BLaER1 (cell line): Measurements from ENCODE around the gene TFAP2D.

Experiments
- H3K27ac ChIP-seq: shearing (Covaris generic); formaldehyde crosslinking; 2 replicates; pipeline ENCODE4 v1.8.1; 2022
- H3K27me3 ChIP-seq: shearing (Covaris generic); formaldehyde crosslinking; 2 replicates; pipeline ENCODE4 v1.8.1; 2022
- H3K36me3 ChIP-seq: shearing (Covaris generic); formaldehyde crosslinking; 2 replicates; pipeline ENCODE4 v1.8.1; 2022
- H3K4me1 ChIP-seq: shearing (Covaris generic); formaldehyde crosslinking; 2 replicates; pipeline ENCODE4 v1.8.1; 2022
- H3K4me2 ChIP-seq: shearing (Covaris generic); formaldehyde crosslinking; 2 replicates; pipeline ENCODE4 v1.8.1; 2022
- H3K4me3 ChIP-seq: shearing (Covaris generic); formaldehyde crosslinking; 2 replicates; pipeline ENCODE4 v1.8.1; 2022
- H3K9ac ChIP-seq: shearing (Covaris generic); formaldehyde crosslinking; 2 replicates; pipeline ENCODE4 v1.8.1; 2022
- H3K9me3 ChIP-seq: shearing (Covaris generic); formaldehyde crosslinking; 2 replicates; pipeline ENCODE4 v1.8.1; 2022
- H4K20me1 ChIP-seq: shearing (Covaris generic); formaldehyde crosslinking; 2 replicates; pipeline ENCODE4 v1.8.1; 2022
- Cebpa-rat ChIP-seq: shearing (Covaris generic); IDR thresholded peaks from 2 replicates; pipeline ENCODE4 v1.8.1; 2022

The TFAP2D gene

DNA sequence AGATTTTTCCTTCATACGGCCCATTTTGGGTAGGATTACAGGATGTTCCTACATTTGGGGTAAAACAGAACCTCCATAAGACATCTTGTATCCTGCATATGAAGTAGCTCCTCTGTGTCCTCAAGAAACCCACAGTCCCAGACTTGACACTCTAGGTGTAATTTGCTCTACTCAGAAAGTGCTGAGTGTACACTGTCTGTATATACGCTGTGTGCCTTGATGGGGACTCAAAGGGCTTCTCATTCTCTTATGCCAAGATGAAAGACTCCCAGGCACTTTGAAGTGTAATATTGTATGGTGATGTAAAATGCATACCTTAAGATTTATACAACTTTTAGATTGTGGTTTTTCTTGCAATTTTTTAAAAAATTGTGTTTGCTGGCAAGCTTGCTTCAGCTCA lies 5.2 kb downstream of the TFAP2D start:
- H3K4me3 ChIP-seq, result no peak overlapping the region
- no peaks in the 10 kb centered on the region for H4K20me1 ChIP-seq
- H3K27me3 ChIP-seq, result peaks cover 4% of the 10 kb centered on the region; the same call in 1 of the 2 replicates
- H3K9ac ChIP-seq, result no peak overlapping the region
- no peak for TF ChIP-seq Cebpa-rat
- H3K27ac ChIP-seq, result no peak overlapping the region
- peaks cover 10% of the 10 kb centered on the region for H3K9me3 ChIP-seq
- H3K4me1 ChIP-seq, result no peaks in the 10 kb centered on the region
- no peak overlapping the region for H3K4me2 ChIP-seq
- no peaks in the 10 kb centered on the region for H3K36me3 ChIP-seq

DNA sequence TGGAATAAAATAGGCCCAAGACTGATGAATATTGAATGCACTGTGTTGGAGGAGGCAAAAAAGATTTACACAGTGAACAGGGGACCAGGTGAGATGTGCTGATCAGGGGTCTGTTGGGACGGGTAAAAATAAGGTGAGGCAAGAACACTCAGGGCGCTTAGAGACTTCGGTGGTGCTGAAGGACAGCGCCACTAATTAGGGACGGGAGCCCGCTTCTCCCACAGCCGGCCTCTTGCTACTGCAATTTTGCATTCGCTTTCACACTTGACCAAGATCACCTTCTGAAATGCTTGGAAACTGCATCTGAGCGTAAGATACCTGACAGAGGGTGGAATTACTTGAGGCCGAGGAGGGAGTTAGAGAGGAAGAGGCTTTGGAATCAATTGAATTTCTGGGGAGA lies 7.3 kb downstream of the TFAP2D start:
- H3K4me2 ChIP-seq, result no peak overlapping the region
- no peak for TF ChIP-seq Cebpa-rat
- no peaks in the 10 kb centered on the region for H3K27me3 ChIP-seq
- H4K20me1 ChIP-seq, result no peaks in the 10 kb centered on the region
- no peak overlapping the region for H3K4me3 ChIP-seq
- no peaks in the 10 kb centered on the region; the same call in 1 of the 2 replicates for H3K9me3 ChIP-seq
- H3K27ac ChIP-seq, result no peak overlapping the region
- H3K9ac ChIP-seq, result no peak overlapping the region
- H3K36me3 ChIP-seq, result no peaks in the 10 kb centered on the region
- H3K4me1 ChIP-seq, result peaks cover 10% of the 10 kb centered on the region

DNA sequence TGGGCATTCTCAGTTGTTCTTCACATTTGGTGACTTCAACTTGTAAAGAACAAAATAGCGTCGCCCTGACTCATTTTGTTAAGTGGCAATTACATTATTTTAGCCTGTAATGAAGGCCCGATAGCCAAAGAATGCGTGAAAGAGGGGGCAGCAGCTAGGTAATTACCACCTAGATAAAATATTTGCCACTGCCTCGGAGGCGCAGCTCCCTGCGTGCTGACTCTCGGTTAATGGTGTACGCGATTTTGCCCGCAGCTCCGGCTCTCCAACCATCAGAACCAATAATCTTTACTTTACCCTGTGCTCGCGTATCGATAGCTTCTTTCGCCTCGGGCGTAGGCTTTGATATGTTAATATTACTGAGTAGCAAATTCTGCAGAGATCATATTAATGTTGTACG lies 8.7 kb downstream of the TFAP2D start:
- no peak for TF ChIP-seq Cebpa-rat
- Histone ChIP-seq H3K4me1 (peaks cover 10% of the 10 kb centered on the region), H3K9ac (no peak overlapping the region), H3K27ac (no peak overlapping the region), H3K36me3 (no peaks in the 10 kb centered on the region), H4K20me1 (no peaks in the 10 kb centered on the region), H3K9me3 (no peaks in the 10 kb centered on the region; the same call in 1 of the 2 replicates), H3K4me2 (no peak overlapping the region), H3K4me3 (no peak overlapping the region), H3K27me3 (no peaks in the 10 kb centered on the region)

DNA sequence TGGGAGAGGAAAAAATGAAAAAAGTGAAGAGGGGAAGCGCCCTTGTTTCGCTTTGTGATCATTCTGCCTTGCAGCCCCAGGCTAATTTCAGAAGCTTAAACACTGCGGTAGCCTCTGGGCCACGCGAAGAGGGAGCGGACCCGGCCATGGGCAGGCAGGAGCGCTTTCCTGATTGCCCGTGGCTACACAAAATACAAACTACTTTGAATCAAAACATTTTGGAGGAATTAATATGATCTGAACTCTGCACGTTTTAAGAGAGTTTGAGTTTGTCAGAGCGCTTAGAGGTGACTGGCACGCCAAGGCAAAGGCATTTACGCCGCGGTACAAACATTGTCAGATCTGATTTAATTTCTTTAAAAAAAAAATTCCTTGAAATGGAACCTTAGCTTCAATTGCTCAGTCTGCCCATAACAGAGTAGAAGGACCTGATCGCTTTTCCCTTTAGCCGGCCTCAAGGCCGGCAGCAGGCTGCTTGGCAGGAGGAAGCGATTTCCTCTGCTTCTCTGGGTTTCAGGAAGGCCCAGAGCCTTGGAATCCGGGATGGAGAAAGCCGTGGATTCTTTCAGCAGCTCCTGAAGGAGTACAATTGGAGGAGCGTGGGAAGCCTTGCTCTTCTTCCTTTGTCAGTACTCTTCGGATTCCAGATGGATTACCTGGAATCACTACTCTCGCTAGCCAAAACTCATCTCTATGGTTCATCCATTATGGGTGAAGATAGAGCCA lies 9.7 kb downstream of the TFAP2D start:
- H3K4me1 ChIP-seq, result peaks cover 10% of the 10 kb centered on the region
- H4K20me1 ChIP-seq, result no peaks in the 10 kb centered on the region
- no peaks in the 10 kb centered on the region; the same call in 1 of the 2 replicates for H3K9me3 ChIP-seq
- no peak for TF ChIP-seq Cebpa-rat
- H3K27ac ChIP-seq, result no peak overlapping the region
- no peak overlapping the region for H3K4me3 ChIP-seq
- no peaks in the 10 kb centered on the region for H3K36me3 ChIP-seq
- no peak overlapping the region for H3K4me2 ChIP-seq
- no peaks in the 10 kb centered on the region for H3K27me3 ChIP-seq
- no peak overlapping the region for H3K9ac ChIP-seq

DNA sequence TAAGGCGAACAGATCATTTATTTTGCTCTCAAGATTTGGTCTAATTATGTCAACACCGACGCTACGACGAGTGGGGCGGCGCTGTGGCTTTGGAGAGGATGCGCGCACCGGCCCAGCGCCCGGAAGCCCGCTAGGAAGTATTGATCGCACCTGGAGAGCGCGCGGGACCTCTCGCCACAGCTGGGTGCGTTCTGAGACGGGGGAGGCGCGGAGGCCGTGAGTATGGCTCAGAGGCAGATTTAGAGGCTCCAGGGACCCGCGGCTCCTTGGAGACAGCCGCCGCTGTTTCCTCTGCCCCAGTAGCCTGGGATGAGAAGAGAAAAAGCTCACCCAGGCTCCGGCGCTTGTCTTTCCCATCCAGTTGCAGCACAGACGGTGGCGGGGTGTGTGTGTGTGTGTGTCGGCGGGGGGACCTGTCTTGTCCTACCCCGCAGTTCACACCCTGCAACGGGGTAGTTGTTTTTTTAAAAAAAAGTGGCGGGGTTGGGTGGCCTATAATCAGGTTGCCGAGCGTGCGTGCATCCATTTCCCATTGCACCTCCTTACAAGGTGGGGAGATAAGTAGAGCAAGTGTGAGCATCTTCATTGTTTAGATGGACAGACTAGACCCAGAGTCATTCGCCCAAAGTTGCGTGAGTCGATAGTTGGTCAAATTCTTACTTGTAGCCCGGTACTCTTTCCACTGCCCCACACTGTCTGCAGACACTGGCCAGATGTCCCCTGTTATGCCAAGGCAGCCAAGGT lies 11.2 kb downstream of the TFAP2D start:
- no peak overlapping the region for H3K9ac ChIP-seq
- no peak overlapping the region for H3K4me3 ChIP-seq
- H4K20me1 ChIP-seq, result no peaks in the 10 kb centered on the region
- no peak for TF ChIP-seq Cebpa-rat
- H3K27ac ChIP-seq, result no peak overlapping the region
- no peaks in the 10 kb centered on the region; the same call in 1 of the 2 replicates for H3K9me3 ChIP-seq
- peaks cover 10% of the 10 kb centered on the region for H3K4me1 ChIP-seq
- H3K27me3 ChIP-seq, result no peaks in the 10 kb centered on the region
- H3K36me3 ChIP-seq, result no peaks in the 10 kb centered on the region
- H3K4me2 ChIP-seq, result peak overlapping the region; percentile 61

DNA sequence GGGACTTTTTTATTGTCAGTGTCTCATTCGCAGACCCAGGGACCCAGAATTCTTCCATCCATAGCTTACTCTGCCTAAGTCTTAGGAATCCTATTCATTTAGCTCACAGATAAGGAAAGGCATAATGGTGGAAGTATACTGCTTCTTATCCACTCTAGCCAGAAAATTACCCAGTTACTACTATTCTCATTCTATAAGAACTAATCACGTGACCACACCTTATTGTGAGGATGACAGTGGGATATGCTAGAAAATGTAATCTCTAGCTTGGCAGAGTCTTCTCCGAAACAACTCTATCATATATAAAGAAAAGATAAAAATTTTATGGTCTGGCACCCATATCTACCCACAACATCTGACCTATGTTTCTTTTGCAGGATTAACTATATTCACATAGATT lies 21.2 kb downstream of the TFAP2D start:
- no peak for TF ChIP-seq Cebpa-rat
- H3K4me1 ChIP-seq, result no peaks in the 10 kb centered on the region
- H3K4me2 ChIP-seq, result no peak overlapping the region
- H3K4me3 ChIP-seq, result no peak overlapping the region
- H3K36me3 ChIP-seq, result no peaks in the 10 kb centered on the region
- H4K20me1 ChIP-seq, result no peaks in the 10 kb centered on the region
- H3K9ac ChIP-seq, result no peak overlapping the region
- no peaks in the 10 kb centered on the region for H3K9me3 ChIP-seq
- H3K27me3 ChIP-seq, result no peaks in the 10 kb centered on the region
- H3K27ac ChIP-seq, result no peak overlapping the region

DNA sequence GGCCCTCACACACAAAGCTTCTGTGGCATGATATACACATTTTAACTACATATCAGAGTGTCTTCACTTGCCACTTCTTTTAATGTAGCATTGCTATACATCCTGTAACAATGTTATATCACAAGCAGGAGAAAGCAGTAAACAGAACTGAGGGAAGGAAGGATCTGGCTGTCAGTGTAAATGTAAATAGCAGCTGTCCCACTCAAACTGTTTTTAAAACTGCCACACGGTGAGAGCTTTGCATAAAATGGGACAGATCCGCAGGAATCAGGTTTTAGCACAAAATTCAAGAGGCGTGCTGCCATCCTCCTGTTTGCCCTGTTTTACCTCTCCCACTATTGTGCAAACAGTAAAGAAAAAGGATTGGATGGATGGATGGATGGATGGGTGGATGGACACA lies 28.8 kb downstream of the TFAP2D start:
- no peaks in the 10 kb centered on the region for H3K4me1 ChIP-seq
- H3K27me3 ChIP-seq, result no peaks in the 10 kb centered on the region
- H3K36me3 ChIP-seq, result no peaks in the 10 kb centered on the region
- no peak overlapping the region for H3K4me3 ChIP-seq
- no peaks in the 10 kb centered on the region for H3K9me3 ChIP-seq
- H3K27ac ChIP-seq, result no peak overlapping the region
- TF ChIP-seq Cebpa-rat, result no peak
- no peak overlapping the region for H3K4me2 ChIP-seq
- H3K9ac ChIP-seq, result no peak overlapping the region
- H4K20me1 ChIP-seq, result no peaks in the 10 kb centered on the region

DNA sequence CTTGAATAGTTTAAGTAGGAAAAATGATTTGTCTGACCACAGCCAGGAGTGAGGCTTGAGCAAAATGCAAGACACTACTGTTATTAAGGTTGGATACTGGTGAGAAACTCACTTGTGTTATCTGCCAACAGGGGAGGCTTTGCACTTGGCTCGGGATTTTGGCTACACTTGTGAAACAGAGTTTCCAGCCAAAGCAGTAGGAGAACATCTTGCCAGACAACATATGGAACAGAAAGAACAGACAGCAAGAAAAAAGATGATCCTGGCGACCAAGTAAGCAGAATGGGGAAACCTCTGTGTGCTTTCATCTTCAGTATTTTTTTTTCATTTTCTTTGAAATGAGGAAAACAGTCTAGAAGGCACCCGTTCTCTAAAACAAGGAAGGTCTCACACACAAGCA lies 31.6 kb downstream of the TFAP2D start:
- Histone ChIP-seq H3K27ac (no peak overlapping the region), H3K36me3 (no peaks in the 10 kb centered on the region), H3K4me2 (no peak overlapping the region)

DNA sequence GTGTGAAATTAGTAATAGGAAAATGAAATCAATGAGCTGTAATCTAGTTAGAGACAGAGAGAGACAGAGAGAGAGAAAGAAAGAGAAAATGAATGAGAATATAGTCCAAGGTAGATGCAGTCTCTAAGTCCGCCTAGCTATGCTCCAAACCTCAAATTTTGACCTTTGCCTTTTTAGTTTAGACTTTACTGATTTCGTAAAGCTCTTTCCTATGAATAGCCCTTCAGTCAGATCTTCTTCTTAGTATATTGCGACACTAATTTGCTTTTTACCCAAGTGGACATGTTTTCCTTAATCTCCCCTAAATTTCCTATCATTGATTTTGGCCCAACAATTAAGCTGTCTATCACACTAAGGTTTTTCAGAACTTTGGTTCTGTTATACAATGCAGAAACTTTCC lies 49.5 kb downstream of the TFAP2D start:
- no peak overlapping the region for H3K4me3 ChIP-seq
- no peaks in the 10 kb centered on the region for H3K36me3 ChIP-seq
- no peak overlapping the region for H3K9ac ChIP-seq
- H3K27ac ChIP-seq, result no peak overlapping the region
- no peaks in the 10 kb centered on the region; the same call in 1 of the 2 replicates for H3K9me3 ChIP-seq
- no peak overlapping the region for H3K4me2 ChIP-seq
- H3K27me3 ChIP-seq, result no peaks in the 10 kb centered on the region
- H4K20me1 ChIP-seq, result no peaks in the 10 kb centered on the region
- no peaks in the 10 kb centered on the region for H3K4me1 ChIP-seq
- no peak for TF ChIP-seq Cebpa-rat

More for the DNA sequence above, 31.6 kb downstream of the TFAP2D start:
- H3K4me3 ChIP-seq, result no peak overlapping the region
- H3K27me3 ChIP-seq, result no peaks in the 10 kb centered on the region
- no peaks in the 10 kb centered on the region for H4K20me1 ChIP-seq
- H3K4me1 ChIP-seq, result no peaks in the 10 kb centered on the region
- no peak overlapping the region for H3K9ac ChIP-seq
- no peaks in the 10 kb centered on the region for H3K9me3 ChIP-seq
- TF ChIP-seq Cebpa-rat, result no peak

DNA sequence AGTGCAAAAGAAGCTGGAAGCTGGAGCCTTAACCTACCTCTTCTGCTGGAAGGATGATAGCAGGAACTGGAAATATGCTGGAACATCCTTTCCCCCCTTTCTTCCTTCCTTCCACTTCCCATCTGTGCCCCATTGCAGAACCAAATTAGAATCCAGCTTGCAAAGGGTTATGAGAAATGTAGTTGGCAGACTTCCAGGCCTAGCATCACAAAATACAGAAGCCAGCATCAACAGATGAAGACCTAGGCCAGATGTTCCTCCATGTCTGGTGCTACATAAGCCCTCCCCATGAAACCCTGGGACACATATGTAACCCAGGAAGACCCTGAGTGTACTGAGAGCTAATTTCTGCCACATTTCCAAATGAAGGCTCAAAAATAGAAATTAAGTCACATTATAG lies 65.4 kb downstream of the TFAP2D start:
- TF ChIP-seq Cebpa-rat, result no peak
- Histone ChIP-seq H3K4me2 (no peak overlapping the region), H3K4me1 (no peaks in the 10 kb centered on the region), H3K27ac (no peak overlapping the region), H3K9ac (no peak overlapping the region), H3K4me3 (no peak overlapping the region), H3K27me3 (no peaks in the 10 kb centered on the region), H4K20me1 (no peaks in the 10 kb centered on the region), H3K36me3 (no peaks in the 10 kb centered on the region), H3K9me3 (no peaks in the 10 kb centered on the region)
